Stimulated activated naive CD8-positive, alpha-beta T cell treated with anti-CD3 and anti-CD28 coated beads, Interleukin-15, Interleukin-2, amounts not matched to agents 100 U/mL and 50 U/mL, for 24 hours (primary cell): ENCODE data around the gene DNM1L.

ENCODE experiments used
- ATAC-seq: fragments of 150-1000 bp; cut with Tn5 transposase; one replicate; pipeline ENCODE4 v1.10.0; 2021
- DNase-seq: peaks from one replicate; pipeline ENCODE4 v3.0.0; 2021

DNM1L gene

GRCh38 chr12:32756476-32757066 is 77.5 kb downstream of the DNM1L start:
- ATAC-seq (no peak), DNase-seq (no peak)

GRCh38 chr12:32757157-32757556 is 78.1 kb downstream of the DNM1L start:
- no peak for DNase-seq
- no peak for ATAC-seq

GRCh38 chr12:32761716-32762115 is 82.6 kb downstream of the DNM1L start:
- ATAC-seq (no peak), DNase-seq (no peak)

DNA sequence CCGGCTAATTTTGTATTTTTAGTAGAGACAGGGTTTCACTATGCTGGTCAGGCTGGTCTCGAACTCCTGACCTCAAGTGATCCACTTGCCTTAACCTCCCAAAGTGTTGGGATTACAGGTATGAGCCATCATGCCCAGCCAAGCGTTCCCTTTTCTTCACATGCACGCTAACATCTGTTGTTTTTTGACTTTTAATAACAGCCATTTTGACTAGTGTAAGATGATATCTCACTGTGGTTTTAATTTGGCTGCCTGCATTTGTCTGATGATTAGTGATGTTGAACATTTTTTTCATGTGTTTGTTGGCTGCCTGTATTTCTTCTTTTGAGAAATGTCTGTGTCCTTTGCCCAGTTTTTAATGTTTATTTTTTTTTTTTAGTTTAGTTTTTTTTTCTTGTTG is 86.8 kb downstream of the DNM1L start:
- no peak for ATAC-seq
- no peak for DNase-seq

GRCh38 chr12:32768518-32768917 is 89.4 kb downstream of the DNM1L start:
- no peak for DNase-seq
- no peak for ATAC-seq

GRCh38 chr12:32770141-32770540 is 91.0 kb downstream of the DNM1L start:
- ATAC-seq, result no peak
- no peak for DNase-seq

DNA sequence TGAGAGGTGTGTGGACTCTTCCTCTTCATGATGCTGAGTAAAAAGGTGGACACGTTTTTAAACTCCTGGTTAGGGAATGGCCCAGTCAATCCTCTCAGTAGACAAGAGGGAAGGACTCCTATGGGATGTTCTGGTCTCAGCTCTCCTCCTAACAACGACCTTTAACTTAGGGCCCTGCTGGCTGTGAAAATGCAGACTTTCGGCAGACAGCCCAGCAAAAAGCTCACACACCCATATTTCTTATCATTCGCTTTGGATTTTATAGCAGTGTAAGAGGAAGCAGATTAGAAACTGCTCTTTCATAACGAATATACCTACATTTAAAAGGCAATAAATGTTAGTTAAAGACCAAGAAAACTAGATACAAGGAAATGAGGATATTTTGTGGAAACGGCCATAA is 94.6 kb downstream of the DNM1L start:
- ATAC-seq, result no peak
- no peak for DNase-seq

GRCh38 chr12:32776258-32776657 is 97.2 kb downstream of the DNM1L start:
- ATAC-seq, result no peak
- no peak for DNase-seq

DNA sequence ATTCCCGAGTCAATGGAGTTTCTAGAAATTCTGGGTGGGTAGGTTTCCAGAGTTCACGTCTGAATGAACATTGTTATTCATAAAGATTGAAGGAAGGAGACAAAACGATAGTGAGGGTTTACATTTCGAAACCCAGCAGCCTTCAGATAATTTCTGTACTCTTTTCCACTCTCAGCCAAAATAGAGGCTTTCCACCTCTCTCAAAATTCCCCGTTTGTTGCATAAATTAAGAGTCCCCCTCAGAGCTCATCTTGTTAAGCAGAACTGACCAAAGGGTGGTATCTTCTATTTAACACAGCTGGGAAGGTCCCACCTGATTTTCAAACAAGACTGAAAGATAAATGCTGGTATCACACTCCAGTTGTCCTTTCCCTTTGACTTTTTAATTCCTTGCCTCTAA is 98.1 kb downstream of the DNM1L start:
- DNase-seq, result no peak
- ATAC-seq, result no peak

DNA sequence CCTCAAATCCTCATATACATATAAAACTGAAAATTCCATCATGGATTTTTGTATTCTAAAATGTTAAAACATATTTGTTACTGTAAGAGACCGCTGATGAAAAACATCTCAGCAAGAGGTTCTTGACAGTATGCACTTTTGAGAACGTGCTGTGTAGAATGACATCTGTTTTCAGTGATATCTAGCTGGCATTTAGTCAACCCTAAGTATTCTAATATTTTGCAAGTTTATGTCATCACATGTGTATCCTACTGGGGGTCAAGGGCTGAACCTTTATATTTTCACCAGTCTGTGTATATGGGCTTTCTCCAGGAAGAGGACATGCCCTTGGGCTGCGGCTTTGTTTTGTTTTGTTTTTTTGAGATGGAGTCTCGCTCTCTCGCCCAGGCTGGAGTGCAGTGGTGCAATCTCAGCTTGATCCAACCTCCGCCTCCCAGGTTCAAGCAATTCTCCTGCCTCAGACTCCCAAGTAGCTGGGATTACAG is 98.6 kb downstream of the DNM1L start:
- no peak for ATAC-seq

GRCh38 chr12:32780071-32780470 is 101.0 kb downstream of the DNM1L start:
- DNase-seq (no peak), ATAC-seq (no peak)

More for the DNA sequence above, 98.6 kb downstream of the DNM1L start:
- DNase-seq, result no peak

DNA sequence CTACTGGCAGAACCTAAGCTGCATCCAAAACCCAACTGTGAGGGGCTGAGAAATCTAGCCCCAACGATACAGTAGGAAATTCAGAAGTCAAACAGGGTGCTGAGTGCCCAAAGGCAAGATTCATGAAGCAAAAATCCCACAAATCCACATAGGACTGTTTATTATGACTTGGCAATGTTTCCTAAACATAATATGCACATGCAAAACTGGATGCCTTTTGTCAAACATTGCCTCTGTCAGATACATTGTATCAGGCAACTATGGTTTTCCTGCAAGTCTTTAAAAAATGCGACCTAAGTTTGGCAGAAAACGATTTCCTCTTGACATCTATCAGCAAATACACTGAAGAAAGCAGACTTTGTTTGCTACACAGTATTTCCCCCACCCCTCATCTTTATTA is 103.9 kb downstream of the DNM1L start:
- ATAC-seq (no peak), DNase-seq (no peak)

- ATAC-seq, result no peak
- DNase-seq, result no peak
These were observed 106.5 kb downstream of the DNM1L start for GRCh38 chr12:32785557-32785956.

GRCh38 chr12:32788405-32788804 is 109.3 kb downstream of the DNM1L start:
- ATAC-seq (no peak), DNase-seq (no peak)

DNA sequence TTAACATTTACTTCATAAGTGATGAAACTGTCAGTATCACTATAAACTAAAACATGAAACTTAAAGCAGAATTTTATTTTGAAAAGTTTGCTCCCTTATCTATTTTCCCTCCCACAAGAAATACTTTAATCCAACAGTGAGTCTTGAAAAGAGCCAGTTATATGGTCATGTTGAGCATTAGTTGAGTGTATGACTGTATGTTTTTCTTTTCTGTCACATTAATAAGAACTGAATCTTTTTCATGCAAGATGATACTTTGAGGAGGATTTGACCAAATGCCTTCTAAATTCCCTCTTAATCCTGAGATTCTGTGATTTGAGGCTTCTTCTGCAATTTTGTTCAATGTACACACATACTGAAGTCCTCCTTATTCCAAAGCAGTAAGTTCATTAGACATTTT is 110.3 kb downstream of the DNM1L start:
- no peak for ATAC-seq
- no peak for DNase-seq

DNA sequence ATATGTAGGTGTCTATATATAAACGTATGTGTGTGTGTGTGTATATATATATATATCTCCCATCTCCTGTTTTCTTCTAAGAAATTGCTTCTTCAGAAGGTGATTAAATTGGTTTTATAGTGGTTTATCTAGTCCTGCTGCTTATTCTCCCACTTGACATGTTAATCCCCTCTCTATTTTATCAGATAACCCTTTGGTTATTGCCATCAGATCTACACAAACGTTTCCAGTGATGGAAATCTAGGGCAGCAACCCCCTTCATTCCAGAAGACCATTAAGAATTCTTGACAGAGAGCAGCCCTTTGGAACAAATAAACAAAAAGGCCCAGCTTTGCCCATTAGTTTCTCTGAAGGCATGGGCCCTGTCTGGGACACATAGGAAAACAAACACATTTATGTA is 110.8 kb downstream of the DNM1L start:
- no peak for DNase-seq
- no peak for ATAC-seq

- no peak for DNase-seq
- no peak for ATAC-seq
These were observed 115.2 kb downstream of the DNM1L start for GRCh38 chr12:32794281-32794680.
